ENCODE measurements around the gene CFAP45. TPM values are rescaled to one million over a fixed set of nuclear protein-coding genes. Genes with fewer than 3 reads are reported as not detected.

CFAP45 gene
- total and polyA plus RNA-seq, 2 experiments from 2014 or later = 0.43 TPM; not detected in 1

DNA sequence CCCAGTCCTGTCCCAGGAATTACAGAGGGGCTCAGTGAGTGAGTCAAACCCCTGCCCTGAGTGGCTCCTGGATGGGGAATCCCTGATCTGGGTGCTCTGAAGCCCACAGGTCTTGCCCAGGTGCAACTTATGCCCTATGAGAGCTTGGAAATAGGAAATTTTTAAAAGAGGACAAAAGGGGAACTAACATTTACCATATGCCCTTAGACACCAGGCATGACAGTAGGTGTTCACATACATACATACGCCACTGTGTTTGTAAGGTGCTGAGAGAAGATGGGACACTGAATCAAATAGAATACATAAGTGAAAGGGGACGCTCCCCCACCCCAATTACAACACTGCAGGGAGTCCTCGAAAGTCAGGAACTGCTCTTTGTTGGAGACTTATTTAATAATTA is 1.4 kb downstream of the CFAP45 start:
- no peak overlapping the region for H3K4me3 ChIP-seq
- 85% methylated on average over 3 of the region's 3 CpGs for WGBS (ENCODE audit: low lambda C conversion rate, missing lambda C conversion rate)
- no peaks in the 10 kb centered on the region for H3K27me3 ChIP-seq
- DNase-seq (ENCODE audit: low spot score) = no peak
- no peaks in the 10 kb centered on the region for H3K79me2 ChIP-seq
- TF ChIP-seq, protein P1, sequence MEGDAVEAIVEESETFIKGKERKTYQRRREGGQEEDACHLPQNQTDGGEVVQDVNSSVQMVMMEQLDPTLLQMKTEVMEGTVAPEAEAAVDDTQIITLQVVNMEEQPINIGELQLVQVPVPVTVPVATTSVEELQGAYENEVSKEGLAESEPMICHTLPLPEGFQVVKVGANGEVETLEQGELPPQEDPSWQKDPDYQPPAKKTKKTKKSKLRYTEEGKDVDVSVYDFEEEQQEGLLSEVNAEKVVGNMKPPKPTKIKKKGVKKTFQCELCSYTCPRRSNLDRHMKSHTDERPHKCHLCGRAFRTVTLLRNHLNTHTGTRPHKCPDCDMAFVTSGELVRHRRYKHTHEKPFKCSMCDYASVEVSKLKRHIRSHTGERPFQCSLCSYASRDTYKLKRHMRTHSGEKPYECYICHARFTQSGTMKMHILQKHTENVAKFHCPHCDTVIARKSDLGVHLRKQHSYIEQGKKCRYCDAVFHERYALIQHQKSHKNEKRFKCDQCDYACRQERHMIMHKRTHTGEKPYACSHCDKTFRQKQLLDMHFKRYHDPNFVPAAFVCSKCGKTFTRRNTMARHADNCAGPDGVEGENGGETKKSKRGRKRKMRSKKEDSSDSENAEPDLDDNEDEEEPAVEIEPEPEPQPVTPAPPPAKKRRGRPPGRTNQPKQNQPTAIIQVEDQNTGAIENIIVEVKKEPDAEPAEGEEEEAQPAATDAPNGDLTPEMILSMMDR (IDR thresholded peaks at IDR 0.05; ENCODE audit: poor library complexity) = no peak
- no peak for TF ChIP-seq EZH2 (IDR thresholded peaks at IDR 0.05; ENCODE audit: borderline replicate concordance)
- no peak for TF ChIP-seq EZH2phosphoT487 (IDR thresholded peaks at IDR 0.05; ENCODE audit: low read depth, severe bottlenecking, unreplicated experiment)
- no peaks in the 10 kb centered on the region for H4K20me1 ChIP-seq (ENCODE audit: insufficient read depth, poor library complexity, severe bottlenecking)
- peaks cover 14% of the 10 kb centered on the region for H3K4me1 ChIP-seq (ENCODE audit: insufficient read depth)
- H3K36me3 ChIP-seq (replicated peaks; ENCODE audit: insufficient read depth, low read depth) = no peaks in the 10 kb centered on the region
- no peaks in the 10 kb centered on the region for H3K9me3 ChIP-seq (ENCODE audit: low read depth)
- H3K4me2 ChIP-seq = no peak overlapping the region
- H3K9me2 ChIP-seq (replicated peaks; ENCODE audit: insufficient read depth) = no peaks in the 10 kb centered on the region
- H3K27ac ChIP-seq = no peak overlapping the region
- no peak overlapping the region for H2AFZ ChIP-seq

- no peaks in the 10 kb centered on the region for H3K79me2 ChIP-seq
- H3K36me3 ChIP-seq (replicated peaks; ENCODE audit: insufficient read depth, low read depth) = no peaks in the 10 kb centered on the region
- H3K9me3 ChIP-seq (ENCODE audit: low read depth) = no peaks in the 10 kb centered on the region
- 100% methylated on average over 3 of the region's 3 CpGs for WGBS (ENCODE audit: low lambda C conversion rate, missing lambda C conversion rate)
- H2AFZ ChIP-seq = no peak overlapping the region
- no peak for DNase-seq (ENCODE audit: low spot score)
- no peak for TF ChIP-seq EZH2 (IDR thresholded peaks at IDR 0.05; ENCODE audit: borderline replicate concordance)
- TF ChIP-seq EZH2phosphoT487 (IDR thresholded peaks at IDR 0.05; ENCODE audit: low read depth, severe bottlenecking, unreplicated experiment) = no peak
- TF ChIP-seq, protein P1 (IDR thresholded peaks at IDR 0.05; ENCODE audit: poor library complexity) = no peak
- no peak overlapping the region for H3K4me2 ChIP-seq
- H3K9me2 ChIP-seq (replicated peaks; ENCODE audit: insufficient read depth) = no peaks in the 10 kb centered on the region
- H3K27ac ChIP-seq = no peak overlapping the region
- H3K4me1 ChIP-seq (ENCODE audit: insufficient read depth) = peaks cover 14% of the 10 kb centered on the region
- no peaks in the 10 kb centered on the region for H3K27me3 ChIP-seq
- H3K4me3 ChIP-seq = no peak overlapping the region
- H4K20me1 ChIP-seq (ENCODE audit: insufficient read depth, poor library complexity, severe bottlenecking) = no peaks in the 10 kb centered on the region
Observed at GRCh38 chr1:159897962-159898361, 2.0 kb downstream of the CFAP45 start.

GRCh38 chr1:159896546-159896930 is 3.4 kb downstream of the CFAP45 start:
- H3K79me2 ChIP-seq = no peaks in the 10 kb centered on the region
- no peaks in the 10 kb centered on the region for H3K9me3 ChIP-seq (ENCODE audit: low read depth)
- no peaks in the 10 kb centered on the region for H3K36me3 ChIP-seq (replicated peaks; ENCODE audit: insufficient read depth, low read depth)
- DNase-seq (ENCODE audit: low spot score) = no peak
- H2AFZ ChIP-seq = no peak overlapping the region
- no peak overlapping the region for H3K4me2 ChIP-seq
- no peak overlapping the region for H3K27ac ChIP-seq
- TF ChIP-seq, protein P1 (IDR thresholded peaks at IDR 0.05; ENCODE audit: poor library complexity) = no peak
- no peak for TF ChIP-seq EZH2 (IDR thresholded peaks at IDR 0.05; ENCODE audit: borderline replicate concordance)
- TF ChIP-seq EZH2phosphoT487 (IDR thresholded peaks at IDR 0.05; ENCODE audit: low read depth, severe bottlenecking, unreplicated experiment) = no peak
- H3K27me3 ChIP-seq = no peaks in the 10 kb centered on the region
- no peak overlapping the region for H3K4me3 ChIP-seq
- peaks cover 14% of the 10 kb centered on the region for H3K4me1 ChIP-seq (ENCODE audit: insufficient read depth)
- WGBS (ENCODE audit: low lambda C conversion rate, missing lambda C conversion rate) = 57% methylated on average over 3 of the region's 3 CpGs
- H4K20me1 ChIP-seq (ENCODE audit: insufficient read depth, poor library complexity, severe bottlenecking) = no peaks in the 10 kb centered on the region
- H3K9me2 ChIP-seq (replicated peaks; ENCODE audit: insufficient read depth) = no peaks in the 10 kb centered on the region
